Measurements from ENCODE around the gene SARM1.

The SARM1 gene

GRCh38 chr17:28371245-28372202 is at the start of gene SARM1:
TSS of gene SARM1 (plus strand) at chr17:28371694. CDS start at chr17:28372033, 339 bp downstream.
- TF ChIP-seq CTCF (IDR thresholded peaks at IDR 0.05; ENCODE audit: control insufficient read depth, extremely low read depth, insufficient read depth) = no peak
- no peak for DNase-seq (ENCODE audit: low read depth)
- H3K4me3 ChIP-seq (ENCODE audit: low read depth, low read length) = no peak within 1 kb of the TSS

- DNase-seq (ENCODE audit: low read depth) = no peak
- no peak overlapping the region for H3K4me3 ChIP-seq (ENCODE audit: low read depth, low read length)
- TF ChIP-seq CTCF (IDR thresholded peaks at IDR 0.05; ENCODE audit: control insufficient read depth, extremely low read depth, insufficient read depth) = no peak
Measured at GRCh38 chr17:28324267-28324745, 47.2 kb upstream of the SARM1 start.

GRCh38 chr17:28324781-28325180 is 46.7 kb upstream of the SARM1 start:
- H3K4me3 ChIP-seq (ENCODE audit: low read depth, low read length) = no peak overlapping the region

GRCh38 chr17:28325211-28325610 is 46.3 kb upstream of the SARM1 start:
- no peak overlapping the region for H3K4me3 ChIP-seq (ENCODE audit: low read depth, low read length)
- DNase-seq (ENCODE audit: low read depth) = no peak
- no peak for TF ChIP-seq CTCF (IDR thresholded peaks at IDR 0.05; ENCODE audit: control insufficient read depth, extremely low read depth, insufficient read depth)

More at GRCh38 chr17:28324781-28325180, 46.7 kb upstream of the SARM1 start:
- no peak for DNase-seq (ENCODE audit: low read depth)
- no peak for TF ChIP-seq CTCF (IDR thresholded peaks at IDR 0.05; ENCODE audit: control insufficient read depth, extremely low read depth, insufficient read depth)

GRCh38 chr17:28326114-28326513 is 45.4 kb upstream of the SARM1 start:
- peak overlapping the region; percentile 11; the same call in 1 of the 2 replicates for H3K4me3 ChIP-seq (ENCODE audit: low read depth, low read length)
- no peak for TF ChIP-seq CTCF (IDR thresholded peaks at IDR 0.05; ENCODE audit: control insufficient read depth, extremely low read depth, insufficient read depth)
- DNase-seq (ENCODE audit: low read depth) = peak; percentile 85

GRCh38 chr17:28327031-28327607 is 44.4 kb upstream of the SARM1 start:
- no peak for DNase-seq (ENCODE audit: low read depth)
- no peak overlapping the region for H3K4me3 ChIP-seq (ENCODE audit: low read depth, low read length)
- no peak for TF ChIP-seq CTCF (IDR thresholded peaks at IDR 0.05; ENCODE audit: control insufficient read depth, extremely low read depth, insufficient read depth)
